Common myeloid progenitor, CD34-positive (primary cell): ENCODE measurements around the gene GUCY1A2.

Experiments used
- CTCF ChIA-PET: fragments of 350-600 bp; sonication (Branson Sonifier 250); formaldehyde crosslinking; loops from one replicate; lab custom pipeline; 2021; ENCODE audit warnings: antibody characterized with exemption; lab: Charles Lee
- POLR2A ChIA-PET: fragments of 350-600 bp; sonication (Branson Sonifier 250); formaldehyde crosslinking; loops from one replicate; lab custom pipeline; 2021; ENCODE audit warnings: antibody characterized with exemption; lab: Charles Lee
- DNase-seq, 3 donors: peaks; one replicate each; pipeline versions ENCODE4 v3.0.0 to v3.0.0-alpha.2; 2013
- H3K27ac ChIP-seq, 2 experiments: 1 replicate in 1 of 2; 2 replicates in 1 of 2; pipeline ENCODE4 v1.7.0; 2013; ENCODE audit warnings: inconsistent platforms in 2 of 2, low read length in 2 of 2, mild to moderate bottlenecking in 2 of 2, low read depth in 1 of 2, moderate library complexity in 1 of 2; ENCODE audit not compliant: severe bottlenecking in 2 of 2, insufficient read depth in 1 of 2, poor library complexity in 1 of 2
- H3K27me3 ChIP-seq, 5 experiments: replicated peaks in 2 of 5; 1 replicate in 3 of 5; 2 replicates in 2 of 5; pipeline versions ENCODE4 v1.6.1 to v1.7.0; 2013; ENCODE audit warnings: low read length in 4 of 5, mild to moderate bottlenecking in 2 of 5, moderate library complexity in 2 of 5, inconsistent platforms in 1 of 5; ENCODE audit not compliant: insufficient read depth in 5 of 5, control insufficient read depth in 4 of 5
- H3K36me3 ChIP-seq, 4 experiments: 1 replicate in 2 of 4; 2 replicates in 2 of 4; pipeline versions ENCODE4 v1.6.1 to v1.7.0; 2013; ENCODE audit warnings: low read length in 3 of 4, control low read depth in 1 of 4, mild to moderate bottlenecking in 1 of 4; ENCODE audit not compliant: control insufficient read depth in 4 of 4, insufficient read depth in 4 of 4
- H3K4me1 ChIP-seq, 4 experiments: 1 replicate in 3 of 4; 2 replicates in 1 of 4; pipeline versions ENCODE4 v1.6.1 to v1.7.1; 2013; ENCODE audit warnings: low read length in 3 of 4, mild to moderate bottlenecking in 3 of 4, control low read depth in 1 of 4, inconsistent platforms in 1 of 4, moderate library complexity in 1 of 4; ENCODE audit not compliant: control insufficient read depth in 4 of 4, insufficient read depth in 4 of 4; ENCODE audit errors: control extremely low read depth in 1 of 4
- H3K4me3 ChIP-seq, 7 experiments: 1 replicate in 4 of 7; 2 replicates in 3 of 7; pipeline versions ENCODE4 v1.5.1 to v1.7.0; 2013; ENCODE audit warnings: mild to moderate bottlenecking in 7 of 7, low read length in 6 of 7, moderate library complexity in 6 of 7, inconsistent platforms in 2 of 7, low read depth in 2 of 7, control low read depth in 1 of 7; ENCODE audit not compliant: insufficient read depth in 4 of 7, control insufficient read depth in 1 of 7; ENCODE audit errors: extremely low read depth in 1 of 7
- H3K9me3 ChIP-seq, 5 experiments: 1 replicate in 4 of 5; 2 replicates in 1 of 5; pipeline versions ENCODE4 v1.6.1 to v1.7.1; 2013; ENCODE audit warnings: low read length in 4 of 5, mild to moderate bottlenecking in 2 of 5, inconsistent platforms in 1 of 5, low read depth in 1 of 5, moderate library complexity in 1 of 5; ENCODE audit not compliant: control insufficient read depth in 4 of 5, insufficient read depth in 2 of 5; ENCODE audit errors: control extremely low read depth in 1 of 5
- WGBS: methylation state at CpG from one replicate; pipeline ENCODE4 v1.1.5; 2013; ENCODE audit not compliant: insufficient coverage; 5-methylcytosine and 5-hydroxymethylcytosine counted together

Gene GUCY1A2

GRCh38 chr11:106962995-106963394 lies 55.3 kb downstream of the GUCY1A2 start:
- ChIA-PET POLR2A (no interaction called here), CTCF (no interaction called here)
- no peaks in the 10 kb centered on the region for H3K4me1 ChIP-seq
- no peak overlapping the region for H3K4me3 ChIP-seq
- H3K9me3 ChIP-seq, result no peaks in the 10 kb centered on the region
- H3K27ac ChIP-seq, result no peak overlapping the region
- H3K36me3 ChIP-seq, result no peaks in the 10 kb centered on the region
- no peak for DNase-seq
- no CpG with 5 or more reads among the region's 2 CpGs for WGBS
- H3K27me3 ChIP-seq, result no peaks in the 10 kb centered on the region

GRCh38 chr11:106961518-106961917 lies 56.8 kb downstream of the GUCY1A2 start:
- Histone ChIP-seq H3K4me3 (no peak overlapping the region), H3K4me1 (no peaks in the 10 kb centered on the region), H3K27ac (no peak overlapping the region), H3K27me3 (no peaks in the 10 kb centered on the region), H3K36me3 (no peaks in the 10 kb centered on the region), H3K9me3 (no peaks in the 10 kb centered on the region)
- CTCF ChIA-PET, result no interaction called here
- 100% methylated on average over 1 of the region's 1 CpG for WGBS
- POLR2A ChIA-PET, result no interaction called here
- DNase-seq, result no peak

GRCh38 chr11:106961048-106961447 lies 57.2 kb downstream of the GUCY1A2 start:
- H3K27me3 ChIP-seq, result no peaks in the 10 kb centered on the region
- no peaks in the 10 kb centered on the region for H3K4me1 ChIP-seq
- no peak overlapping the region for H3K27ac ChIP-seq
- ChIA-PET CTCF (no interaction called here), POLR2A (no interaction called here)
- DNase-seq, result no peak
- H3K9me3 ChIP-seq, result no peaks in the 10 kb centered on the region
- H3K4me3 ChIP-seq, result no peak overlapping the region
- no peaks in the 10 kb centered on the region for H3K36me3 ChIP-seq
- WGBS, result no CpG with 5 or more reads among the region's 1 CpG

- POLR2A ChIA-PET, result no interaction called here
- DNase-seq, result no peak
- Histone ChIP-seq H3K36me3 (no peaks in the 10 kb centered on the region), H3K27ac (no peak overlapping the region), H3K9me3 (no peaks in the 10 kb centered on the region), H3K4me3 (no peak overlapping the region), H3K27me3 (no peaks in the 10 kb centered on the region), H3K4me1 (no peaks in the 10 kb centered on the region)
- CTCF ChIA-PET, result no interaction called here
- no CpG with 5 or more reads among the region's 1 CpG for WGBS
Measured at GRCh38 chr11:106959800-106960199, 58.5 kb downstream of the GUCY1A2 start.

- Histone ChIP-seq H3K4me3 (no peak overlapping the region), H3K4me1 (no peaks in the 10 kb centered on the region), H3K27ac (no peak overlapping the region), H3K36me3 (no peaks in the 10 kb centered on the region), H3K27me3 (no peaks in the 10 kb centered on the region), H3K9me3 (no peaks in the 10 kb centered on the region)
- 100% methylated on average over 2 of the region's 3 CpGs for WGBS
- ChIA-PET POLR2A (no interaction called here), CTCF (no interaction called here)
- no peak for DNase-seq
Measured at GRCh38 chr11:106959386-106959785, 58.9 kb downstream of the GUCY1A2 start.

- no peaks in the 10 kb centered on the region for H3K27me3 ChIP-seq
- CTCF ChIA-PET, result no interaction called here
- H3K27ac ChIP-seq, result no peak overlapping the region
- DNase-seq, result no peak
- POLR2A ChIA-PET, result no interaction called here
- no peaks in the 10 kb centered on the region for H3K4me1 ChIP-seq
- WGBS, result 58% methylated on average over 3 of the region's 7 CpGs
- no peak overlapping the region for H3K4me3 ChIP-seq
- no peaks in the 10 kb centered on the region for H3K36me3 ChIP-seq
- H3K9me3 ChIP-seq, result no peaks in the 10 kb centered on the region
Measured at GRCh38 chr11:106958517-106959248, 59.6 kb downstream of the GUCY1A2 start.

GRCh38 chr11:106957030-106957482 lies 61.2 kb downstream of the GUCY1A2 start:
- H3K27me3 ChIP-seq, result no peaks in the 10 kb centered on the region
- no peak for DNase-seq
- no peaks in the 10 kb centered on the region for H3K36me3 ChIP-seq
- H3K9me3 ChIP-seq, result no peaks in the 10 kb centered on the region
- H3K4me3 ChIP-seq, result no peak overlapping the region
- ChIA-PET CTCF (no interaction called here), POLR2A (no interaction called here)
- no peaks in the 10 kb centered on the region for H3K4me1 ChIP-seq
- 97% methylated on average over 5 of the region's 5 CpGs for WGBS
- no peak overlapping the region for H3K27ac ChIP-seq
